Right lobe of liver (tissue), 6 donors: Measurements from ENCODE around the gene RPAP3. TPM values are rescaled to one million over a fixed set of nuclear protein-coding genes. Genes with fewer than 3 reads are reported as not detected.

ENCODE experiments used
- ATAC-seq, 4 donors: fragments of 200-7000 bp; cut with Tn5 transposase; one replicate each; pipeline ENCODE4 v1.9.1; 2020; ENCODE audit warnings: mild to moderate bottlenecking in 4 of 4, moderate library complexity in 4 of 4
- DNase-seq, 3 donors: peaks; one replicate each; pipeline ENCODE4 v3.0.0-alpha.2; 2020
- H3K27ac ChIP-seq, 3 donors: fragments of 200-600 bp; one replicate each; pipeline ENCODE4 v1.8.0; 2022
- H3K27me3 ChIP-seq, 2 donors: fragments of 200-600 bp; one replicate each; pipeline ENCODE4 v1.8.0; 2022
- H3K36me3 ChIP-seq, 4 donors: fragments of 200-600 bp; sonication (generic) in 1 of 4; one replicate each; pipeline versions ENCODE4 v1.5.1 to v1.8.0; 2017 to 2022; ENCODE audit warnings: control low read depth in 1 of 4
- H3K4me1 ChIP-seq, 4 donors: fragments of 200-600 bp; sonication (generic) in 1 of 4; one replicate each; pipeline versions ENCODE4 v1.5.1 to v1.8.0; 2017 to 2022; ENCODE audit warnings: control low read depth in 1 of 4
- H3K4me3 ChIP-seq, 3 donors: fragments of 200-600 bp; one replicate each; pipeline ENCODE4 v1.8.0; 2022
- H3K9me3 ChIP-seq, 4 donors: fragments of 200-600 bp; sonication (generic) in 1 of 4; one replicate each; pipeline versions ENCODE4 v1.5.1 to v1.8.0; 2017 to 2022; ENCODE audit warnings: control low read depth in 1 of 4
- CTCF ChIP-seq, 4 donors: fragments of 200-600 bp in 3 of 4; fragments of 450-650 bp in 1 of 4; IDR thresholded peaks; one replicate each; pipeline versions ENCODE4 v1.5.1 to v1.8.0; 2016 to 2022; ENCODE audit warnings: antibody characterized with exemption in 4 of 4, mild to moderate bottlenecking in 2 of 4
- POLR2A ChIP-seq: fragments of 450-650 bp; IDR thresholded peaks from one replicate; pipeline ENCODE4 v1.6.1; 2017; ENCODE audit warnings: antibody characterized with exemption, mild to moderate bottlenecking
- WGBS: methylation state at CpG from one replicate; pipeline ENCODE4 v1.1.6; 2018; ENCODE audit warnings: low coverage, low lambda C conversion rate; ENCODE audit not compliant: insufficient coverage; ENCODE audit errors: missing lambda C conversion rate; 5-methylcytosine and 5-hydroxymethylcytosine counted together
- intact Hi-C, 2 donors: fragments of 100-400 bp; cut with DNase I; formaldehyde crosslinking; loops; one replicate each; pipeline versions ENCODE4 v1.11.2 to v1.14.1; 2022
- total RNA-seq, 6 experiments: library from RNA; depleted of rRNA in 2 of 6; stranded (reverse); fragments of >200 nt in 2 of 6; fragmentation: NEBNext Ultra II Directional in 3 of 6; extraction: Animal tissue kit (Norgen Biotek cat#: 25700) in 3 of 6; gene quantifications; one replicate each; pipeline versions ENCODE4 v1.1.0 to v1.2.4, GENCODE V29; 2016 to 2023
- donor health status: DM: no; HTN: yes; CAD: no.
- donor health status: DM: no; HTN: no; CAD: no.
- donor health status: DM: no; HTN: no; CAD: no.
- donor health status: DM: no; HTN: yes; CAD: no.
- donor health status: DM: no; HTN: yes; CAD: no.

Gene RPAP3
- total RNA-seq, 6 experiments from 2014 or later = 6.9 to 13.2 (median 10.4) TPM

GRCh38 chr12:47752552-47752951 is 46.7 kb upstream of the RPAP3 start:
- no peaks in the 10 kb centered on the region for H3K9me3 ChIP-seq
- TF ChIP-seq POLR2A (no peak), CTCF (IDR thresholded peaks at IDR 0.05) (no peak)
- no peak overlapping the region for H3K4me3 ChIP-seq
- no peak for ATAC-seq
- no peaks in the 10 kb centered on the region for H3K36me3 ChIP-seq
- H3K27ac ChIP-seq = no peak overlapping the region
- intact Hi-C loops = no loop called here
- DNase-seq = no peak
- no peaks in the 10 kb centered on the region for H3K4me1 ChIP-seq
- 77% methylated on average over 4 of the region's 7 CpGs for WGBS
- H3K27me3 ChIP-seq = no peaks in the 10 kb centered on the region

GRCh38 chr12:47752121-47752520 is 46.3 kb upstream of the RPAP3 start:
- no peaks in the 10 kb centered on the region for H3K27me3 ChIP-seq
- DNase-seq (no peak), ATAC-seq (no peak)
- 67% methylated on average over 2 of the region's 4 CpGs for WGBS
- no peaks in the 10 kb centered on the region for H3K9me3 ChIP-seq
- TF ChIP-seq POLR2A (no peak), CTCF (IDR thresholded peaks at IDR 0.05) (no peak)
- no peaks in the 10 kb centered on the region for H3K4me1 ChIP-seq
- no peaks in the 10 kb centered on the region for H3K36me3 ChIP-seq
- intact Hi-C loops = no loop called here
- no peak overlapping the region for H3K4me3 ChIP-seq
- H3K27ac ChIP-seq = no peak overlapping the region

- Histone ChIP-seq H3K9me3 (no peaks in the 10 kb centered on the region), H3K4me1 (no peaks in the 10 kb centered on the region), H3K27me3 (no peaks in the 10 kb centered on the region), H3K27ac (no peak overlapping the region), H3K36me3 (no peaks in the 10 kb centered on the region), H3K4me3 (no peak overlapping the region)
- TF ChIP-seq POLR2A (no peak), CTCF (IDR thresholded peaks at IDR 0.05) (no peak)
- ATAC-seq = no peak
- 71% methylated on average over 3 of the region's 9 CpGs for WGBS
- intact Hi-C loops = no loop called here
- no peak for DNase-seq
Measured at GRCh38 chr12:47751561-47751960, 45.7 kb upstream of the RPAP3 start.

GRCh38 chr12:47750916-47751470 is 45.2 kb upstream of the RPAP3 start:
- H3K36me3 ChIP-seq = no peaks in the 10 kb centered on the region
- ATAC-seq = no peak
- no peaks in the 10 kb centered on the region for H3K9me3 ChIP-seq
- no peak overlapping the region for H3K4me3 ChIP-seq
- no peak overlapping the region for H3K27ac ChIP-seq
- H3K4me1 ChIP-seq = no peaks in the 10 kb centered on the region
- no CpG with 5 or more reads among the region's 19 CpGs for WGBS
- H3K27me3 ChIP-seq = no peaks in the 10 kb centered on the region
- TF ChIP-seq POLR2A (no peak), CTCF (IDR thresholded peaks at IDR 0.05) (no peak)
- DNase-seq = no peak
- intact Hi-C loops = no loop called here
